Psoas muscle (tissue), 8 donors: ENCODE results near the gene SLC44A3. TPM values are rescaled to one million over a fixed set of nuclear protein-coding genes. Genes with fewer than 3 reads are reported as not detected.
A peak's percentile ranks its signal among the peaks of the same experiment; 100 is the strongest.

Experiments used
- ATAC-seq, 4 donors: fragments of 200-7000 bp; cut with Tn5 transposase; one replicate each; pipeline ENCODE4 v1.9.1; 2020; ENCODE audit warnings: moderate library complexity in 3 of 4, mild to moderate bottlenecking in 2 of 4
- DNase-seq, 2 donors: peaks; one replicate each; pipeline ENCODE4 v3.0.0-alpha.2; 2020
- H3K27ac ChIP-seq: fragments of 200-600 bp; one replicate; pipeline ENCODE4 v1.8.0; 2022
- H3K27me3 ChIP-seq, 3 donors: fragments of 200-600 bp in 1 of 3; one replicate each; pipeline versions ENCODE4 v1.6.1 to v1.8.0; 2013 to 2022; ENCODE audit warnings: low read length in 2 of 3, mild to moderate bottlenecking in 2 of 3, moderate library complexity in 1 of 3; ENCODE audit not compliant: insufficient read depth in 3 of 3
- H3K36me3 ChIP-seq, 2 donors: fragments of 200-600 bp in 1 of 2; one replicate each; pipeline versions ENCODE4 v1.6.1 to v1.8.0; 2013 to 2022; ENCODE audit warnings: low read depth in 1 of 2, mild to moderate bottlenecking in 1 of 2, moderate library complexity in 1 of 2; ENCODE audit not compliant: insufficient read depth in 1 of 2
- H3K4me1 ChIP-seq: fragments of 200-600 bp; one replicate; pipeline ENCODE4 v1.8.0; 2022
- H3K4me3 ChIP-seq: fragments of 200-600 bp; one replicate; pipeline ENCODE4 v1.8.0; 2022; ENCODE audit warnings: mild to moderate bottlenecking
- H3K9me3 ChIP-seq: fragments of 200-600 bp; one replicate; pipeline ENCODE4 v1.8.0; 2022
- CTCF ChIP-seq: fragments of 200-600 bp; IDR thresholded peaks from one replicate; pipeline ENCODE4 v1.8.0; 2022; ENCODE audit warnings: antibody characterized with exemption
- WGBS, 3 donors: extraction: QIAGEN DNeasy Blood & Tissue Kit; methylation state at CpG; one replicate each; pipeline versions ENCODE4 v1.1.6 to v1.1.7; 2013; 5-methylcytosine and 5-hydroxymethylcytosine counted together
- intact Hi-C, 2 donors: fragments of 100-400 bp; cut with DNase I; formaldehyde crosslinking; loops; one replicate each; pipeline versions ENCODE4 v1.11.0 to v1.14.2; 2022
- polyA plus RNA-seq, 3 donors: library from polyadenylated mRNA; stranded (reverse); fragments of 200-250 nt; gene quantifications; one replicate each; pipeline ENCODE4 v1.2.3, GENCODE V29; 2013
- total RNA-seq, 4 donors: library from RNA; stranded (reverse); fragmentation: NEBNext Ultra II Directional in 2 of 4; extraction: Animal tissue kit (Norgen Biotek cat#: 25700) in 2 of 4; gene quantifications; one replicate each; pipeline versions ENCODE4 v1.2.1 to v1.2.4, GENCODE V29; 2021 to 2023
- donor health status: healthy with polysubstance abuse.
- donor health status: DM: no; HTN: no; CAD: no; lungs with moderate emphysema.
- donor health status: Bipolar disorder and iron deficiency.
- donor health status: healthy.
- donor health status: DM: yes; HTN: yes; CAD: no.
- donor health status: DM: no; HTN: no; CAD: no.
- donor health status: DM: no; HTN: no; CAD: no.
- donor health status: DM: yes; HTN: yes; CAD: no.

Gene SLC44A3
- total and polyA plus RNA-seq, 7 donors: 0.04 to 0.58 (median 0.32) TPM; not detected in 2

- 80 to 82% (median 81%) methylated on average over 4 of the region's 4 CpGs for WGBS, 3 donors
- no peaks in the 10 kb centered on the region for H3K27me3 ChIP-seq
- H3K9me3 ChIP-seq: no peaks in the 10 kb centered on the region
- no peak overlapping the region for H3K27ac ChIP-seq
- DNase-seq (no peak), ATAC-seq (no peak)
- H3K36me3 ChIP-seq: no peaks in the 10 kb centered on the region
- no peaks in the 10 kb centered on the region for H3K4me1 ChIP-seq
- intact Hi-C loops: no loop called here
- no peak overlapping the region for H3K4me3 ChIP-seq
- no peak for TF ChIP-seq CTCF
Observed at GRCh38 chr1:94872771-94873495, 52.8 kb downstream of the SLC44A3 start.

- DNase-seq (no peak), ATAC-seq (no peak)
- Histone ChIP-seq H3K4me3 (no peak overlapping the region), H3K4me1 (no peaks in the 10 kb centered on the region), H3K27ac (peak overlapping the region; percentile 23), H3K9me3 (no peaks in the 10 kb centered on the region), H3K36me3 (no peaks in the 10 kb centered on the region), H3K27me3 (no peaks in the 10 kb centered on the region)
- TF ChIP-seq CTCF: no peak
- WGBS, 3 donors: 34 to 41% (median 41%) methylated on average over 7 of the region's 7 CpGs
- intact Hi-C loops: no loop called here
Observed at GRCh38 chr1:94873520-94874351, 53.6 kb downstream of the SLC44A3 start.

GRCh38 chr1:94874423-94874822 lies 54.3 kb downstream of the SLC44A3 start:
- no peak overlapping the region for H3K4me3 ChIP-seq
- no peaks in the 10 kb centered on the region for H3K9me3 ChIP-seq
- intact Hi-C loops: no loop called here
- no peak overlapping the region for H3K27ac ChIP-seq
- no peak for ATAC-seq
- TF ChIP-seq CTCF: no peak
- DNase-seq: no peak
- no peaks in the 10 kb centered on the region for H3K27me3 ChIP-seq
- no peaks in the 10 kb centered on the region for H3K36me3 ChIP-seq
- WGBS, 3 donors: 95 to 99% (median 98%) methylated on average over 6 of the region's 6 CpGs
- H3K4me1 ChIP-seq: no peaks in the 10 kb centered on the region

GRCh38 chr1:94875794-94876193 lies 55.6 kb downstream of the SLC44A3 start:
- H3K36me3 ChIP-seq: no peaks in the 10 kb centered on the region
- H3K4me1 ChIP-seq: no peaks in the 10 kb centered on the region
- TF ChIP-seq CTCF: no peak
- H3K27me3 ChIP-seq: no peaks in the 10 kb centered on the region
- DNase-seq (no peak), ATAC-seq (no peak)
- WGBS, 3 donors: 79 to 88% (median 83%) methylated on average over 4 of the region's 4 CpGs
- no peak overlapping the region for H3K4me3 ChIP-seq
- H3K27ac ChIP-seq: no peak overlapping the region
- intact Hi-C loops: no loop called here
- H3K9me3 ChIP-seq: no peaks in the 10 kb centered on the region
